ENCODE results near the gene LAX1.
"Not testable (repeated sequence)": the region's sequence is repeated elsewhere in the genome, so short reads cannot be mapped to it uniquely, and the experiment has no call there.

LAX1 gene, protein sequence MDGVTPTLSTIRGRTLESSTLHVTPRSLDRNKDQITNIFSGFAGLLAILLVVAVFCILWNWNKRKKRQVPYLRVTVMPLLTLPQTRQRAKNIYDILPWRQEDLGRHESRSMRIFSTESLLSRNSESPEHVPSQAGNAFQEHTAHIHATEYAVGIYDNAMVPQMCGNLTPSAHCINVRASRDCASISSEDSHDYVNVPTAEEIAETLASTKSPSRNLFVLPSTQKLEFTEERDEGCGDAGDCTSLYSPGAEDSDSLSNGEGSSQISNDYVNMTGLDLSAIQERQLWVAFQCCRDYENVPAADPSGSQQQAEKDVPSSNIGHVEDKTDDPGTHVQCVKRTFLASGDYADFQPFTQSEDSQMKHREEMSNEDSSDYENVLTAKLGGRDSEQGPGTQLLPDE

GRCh38 chr1:203765029-203765837 is at the start of gene LAX1:
Gene LAX1, plus strand, starts transcription at chr1:203765183. Its CDS starts 383 bp downstream, at chr1:203765566.
- peak; percentile 67 to 80 for DNase-seq

DNA sequence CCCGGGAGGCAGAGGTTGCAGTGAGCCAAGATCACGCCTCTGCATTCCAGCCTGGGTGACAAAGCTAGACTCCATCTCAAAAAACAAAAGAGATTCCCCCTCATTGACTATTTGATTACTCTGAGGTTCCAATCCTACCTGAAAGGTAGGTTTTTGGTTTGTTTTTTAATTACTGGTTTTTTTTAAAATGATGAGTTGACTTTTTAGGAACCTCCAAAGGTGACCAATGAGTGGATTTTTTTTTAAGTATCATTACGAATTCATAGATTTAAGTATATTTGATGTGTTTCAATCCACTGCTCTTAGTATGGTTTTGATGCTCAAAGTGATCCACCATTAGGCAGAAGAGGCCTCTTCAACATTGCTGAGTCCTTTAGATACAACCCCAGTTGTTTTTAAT is 47.9 kb upstream of the LAX1 start:
- DNase-seq = no peak

GRCh38 chr1:203720242-203720641 is 44.7 kb upstream of the LAX1 start:
- DNase-seq = no peak

- no peak for DNase-seq
Observed at GRCh38 chr1:203722909-203723308, 42.1 kb upstream of the LAX1 start.

GRCh38 chr1:203726417-203726867 is 38.5 kb upstream of the LAX1 start:
- DNase-seq = no peak

- no peak for DNase-seq
Observed at GRCh38 chr1:203733009-203733863, 31.7 kb upstream of the LAX1 start.

GRCh38 chr1:203742436-203742835 is 22.5 kb upstream of the LAX1 start:
- no peak for DNase-seq

DNA sequence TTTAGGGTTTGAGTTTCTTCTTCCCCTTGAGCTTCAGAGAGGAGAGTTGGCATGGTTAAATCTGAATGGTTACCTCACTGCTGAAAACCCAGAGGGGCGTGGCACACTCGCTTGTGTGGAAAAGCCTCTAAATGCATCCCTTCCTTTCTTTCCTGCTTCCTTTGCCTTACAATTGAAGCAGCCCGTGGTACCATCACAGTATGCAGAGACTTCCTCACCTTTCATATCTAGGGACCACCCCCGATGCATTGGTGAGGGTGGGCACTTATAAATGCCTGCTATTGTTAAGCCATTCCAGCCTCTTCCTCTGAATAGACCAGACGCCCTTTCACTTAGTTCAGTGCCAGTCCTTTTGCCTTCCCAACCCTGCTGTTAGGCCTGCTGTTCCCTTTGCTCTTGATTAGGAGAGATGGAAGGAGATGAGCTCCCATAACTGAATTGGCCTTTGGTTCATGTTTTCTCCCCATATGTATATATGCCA is 21.9 kb upstream of the LAX1 start:
- DNase-seq = no peak

DNA sequence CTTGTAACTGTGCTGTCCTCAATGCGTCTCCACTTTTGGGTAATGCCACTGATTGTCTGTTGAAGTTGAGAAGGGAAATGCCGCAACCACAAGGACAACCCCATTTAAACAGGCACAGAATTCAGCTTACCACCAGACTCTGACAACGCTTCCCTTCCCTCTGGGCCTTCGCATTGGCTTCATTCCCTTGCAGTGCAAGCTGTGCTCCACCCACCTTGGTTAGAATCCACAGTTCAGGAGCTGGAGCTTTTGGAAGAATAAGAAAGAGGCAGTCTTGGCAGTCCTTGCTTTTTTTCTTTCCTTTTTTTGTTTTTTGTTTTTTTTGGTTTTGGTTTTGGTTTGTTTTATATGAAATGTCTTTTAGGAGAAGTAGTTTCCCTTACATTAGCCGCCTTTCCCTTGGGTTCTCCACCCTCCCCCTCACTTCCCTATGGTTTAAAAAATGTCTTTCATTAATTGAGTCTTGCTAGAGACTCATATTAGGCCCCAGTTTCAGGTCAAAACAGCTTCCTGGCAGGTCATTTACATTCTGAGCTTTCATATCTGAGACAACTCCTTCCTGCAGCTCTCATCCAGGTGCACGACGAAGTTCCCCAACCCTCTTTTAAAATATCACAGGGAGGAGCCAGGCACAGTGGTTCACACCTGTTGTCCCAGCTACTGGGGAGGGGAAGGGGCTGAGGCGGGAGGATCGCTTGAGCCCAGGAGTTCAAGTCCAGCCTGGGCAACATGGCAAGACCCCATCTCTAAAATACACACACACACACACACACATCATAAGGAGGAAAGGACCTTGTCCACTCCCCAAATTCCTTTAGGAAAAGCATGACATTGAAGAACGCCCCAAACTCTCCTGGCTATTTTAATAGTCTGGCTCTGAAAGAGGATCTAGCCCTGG is 20.7 kb upstream of the LAX1 start:
- no peak for DNase-seq

DNA sequence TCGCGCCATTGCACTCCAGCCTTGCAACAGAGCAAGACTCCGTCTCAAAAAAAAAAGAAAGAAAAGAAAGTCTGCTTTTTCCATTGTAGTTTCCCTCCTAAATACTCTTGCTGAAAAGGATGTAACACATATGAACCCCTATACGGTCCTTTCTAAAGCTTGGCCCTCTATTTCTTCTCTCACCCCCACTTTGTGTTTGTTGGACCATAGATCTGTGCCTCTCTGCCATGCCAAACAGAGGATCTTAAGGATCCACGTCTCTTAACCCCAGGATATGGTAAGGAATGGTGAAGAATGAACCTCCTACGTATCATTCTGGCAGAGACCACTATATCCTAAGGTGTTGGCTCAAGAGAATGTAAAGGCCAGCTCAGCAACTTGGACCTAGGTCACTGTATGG is 18.7 kb upstream of the LAX1 start:
- no peak for DNase-seq

DNA sequence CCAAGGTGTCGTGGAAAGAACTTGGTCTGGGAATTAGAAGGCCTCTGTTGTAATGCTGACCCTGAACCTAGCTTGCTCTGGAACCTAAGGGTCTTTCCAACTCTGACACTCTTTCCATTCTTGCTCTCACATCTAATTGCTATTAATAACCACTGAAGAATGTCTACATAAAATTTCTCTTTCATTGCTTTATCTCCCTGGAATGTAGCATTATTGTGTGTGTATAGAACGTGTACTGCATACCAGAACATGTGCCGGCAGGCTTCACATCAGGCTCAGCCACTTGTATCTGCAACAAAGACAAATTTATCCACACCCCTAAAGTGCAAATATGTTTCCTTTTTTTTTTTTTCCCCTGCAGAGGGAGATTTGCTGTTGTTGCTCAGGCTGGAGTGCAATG is 13.9 kb upstream of the LAX1 start:
- DNase-seq = no peak

DNA sequence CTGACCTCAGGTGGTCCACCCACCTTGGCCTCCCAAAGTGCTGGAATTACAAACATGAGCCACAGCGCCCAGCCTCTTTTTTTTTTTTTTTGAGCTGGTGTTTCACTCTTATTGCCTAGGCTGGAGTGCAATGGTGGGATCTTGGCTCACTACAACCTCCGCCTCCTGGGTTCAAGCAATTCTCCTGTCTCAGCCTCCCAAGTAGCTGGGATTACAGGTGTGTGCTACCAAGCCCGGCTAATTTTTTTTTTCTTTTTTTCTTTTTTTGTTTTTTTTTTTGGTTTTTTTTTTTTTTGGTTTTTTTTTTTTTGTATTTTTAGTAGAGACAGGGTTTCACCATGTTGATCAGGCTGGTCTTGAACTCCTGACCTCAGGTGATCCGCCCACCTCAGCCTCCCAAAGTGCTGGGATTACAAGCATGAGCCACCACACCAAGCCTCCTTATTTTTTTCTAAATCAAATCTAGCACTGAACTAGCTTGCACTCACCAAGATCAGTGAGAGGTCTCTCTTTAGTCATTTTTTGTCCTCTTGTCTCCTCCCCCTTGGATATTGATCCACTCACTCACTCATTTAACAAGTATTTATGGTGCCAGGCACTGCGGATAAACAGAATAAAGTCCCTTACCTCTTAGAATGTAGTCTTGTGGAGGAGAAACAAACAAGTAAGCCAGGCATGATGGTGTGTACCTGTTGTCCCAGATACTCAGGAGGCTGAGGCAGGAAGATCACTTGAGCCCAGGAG is 13.2 kb upstream of the LAX1 start:
- DNase-seq = not testable (repeated sequence)

GRCh38 chr1:203754455-203754864 is 10.5 kb upstream of the LAX1 start:
- DNase-seq = peak; percentile 21 to 41

- no peak for DNase-seq
Observed at GRCh38 chr1:203756036-203756435, 8.9 kb upstream of the LAX1 start.

DNA sequence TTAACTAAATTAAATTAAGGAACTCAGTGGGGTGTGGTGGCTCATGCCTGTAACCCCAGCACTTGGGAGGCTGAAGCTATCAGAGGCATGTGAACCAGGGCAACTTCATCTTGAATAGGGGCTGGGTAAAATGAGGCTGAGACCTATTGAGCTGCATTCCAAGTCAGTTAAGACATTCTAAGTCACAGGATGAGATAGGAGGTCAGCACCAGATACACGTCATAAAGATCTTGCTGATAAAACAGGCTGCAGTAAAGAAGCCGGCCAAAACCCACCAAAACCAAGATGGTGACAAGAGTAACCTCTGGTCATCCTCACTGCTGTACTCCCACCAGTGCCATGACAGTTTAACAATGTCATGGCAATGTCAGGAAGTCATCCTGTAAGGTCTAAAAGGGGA is 6.2 kb upstream of the LAX1 start:
- DNase-seq = not testable (repeated sequence)

- no peak for DNase-seq
Observed at GRCh38 chr1:203760506-203760905, 4.5 kb upstream of the LAX1 start.

DNA sequence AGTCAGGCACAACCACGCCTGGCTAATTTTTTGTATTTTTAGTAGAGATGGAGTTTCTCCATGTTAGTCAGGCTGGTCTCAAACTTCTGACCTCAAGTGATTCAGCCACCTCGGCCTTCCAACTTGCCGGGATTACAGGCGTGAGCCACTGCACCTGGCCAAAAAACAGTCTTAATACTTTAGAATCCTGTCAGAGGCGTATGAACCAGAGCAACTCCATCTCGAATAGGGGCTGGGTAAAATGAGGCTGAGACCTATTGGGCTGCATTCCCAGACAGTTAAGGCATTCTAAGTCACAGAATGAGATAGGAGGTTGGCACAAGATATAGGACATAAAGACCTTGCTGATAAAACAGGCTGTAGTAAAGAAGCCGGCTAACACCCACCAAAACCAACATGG is 3.0 kb upstream of the LAX1 start:
- DNase-seq = not testable (repeated sequence)

GRCh38 chr1:203763505-203763904 is 1.5 kb upstream of the LAX1 start:
- DNase-seq = no peak

GRCh38 chr1:203764105-203765028 is 616 bp upstream of the LAX1 start:
- DNase-seq = no peak

- DNase-seq = no peak
Observed at GRCh38 chr1:203768256-203768655, 3.3 kb downstream of the LAX1 start.

Measured in stimulated activated CD4-positive, alpha-beta T cell treated with anti-CD3 and anti-CD28 coated beads, Interleukin-2, amount 100 ng/mL, for 24 hours (primary cell).